ENCODE measurements around the gene FLNB.

FLNB gene

GRCh38 chr3:58132850-58133249, 124.6 kb downstream of the FLNB start:
- DNase-seq (ENCODE audit: low read depth in 2 of 2): no peak

GRCh38 chr3:58134468-58134867, 126.2 kb downstream of the FLNB start:
- DNase-seq (ENCODE audit: low read depth in 2 of 2): no peak

- no peak for DNase-seq (ENCODE audit: low read depth in 2 of 2)
Measured at GRCh38 chr3:58135712-58136543, 127.7 kb downstream of the FLNB start.

GRCh38 chr3:58137306-58137705, 129.1 kb downstream of the FLNB start:
- DNase-seq (ENCODE audit: low read depth in 2 of 2): no peak

- DNase-seq (ENCODE audit: low read depth in 2 of 2): no peak
Measured at GRCh38 chr3:58141766-58142345, 133.6 kb downstream of the FLNB start.

- DNase-seq (ENCODE audit: low read depth in 2 of 2): no peak
Measured at GRCh38 chr3:58143417-58144055, 135.3 kb downstream of the FLNB start.

- no peak for DNase-seq (ENCODE audit: low read depth in 2 of 2)
Measured at GRCh38 chr3:58144478-58145325, 136.5 kb downstream of the FLNB start.

GRCh38 chr3:58148049-58148448, 139.8 kb downstream of the FLNB start:
- DNase-seq (ENCODE audit: low read depth in 2 of 2): no peak

- no peak for DNase-seq (ENCODE audit: low read depth in 2 of 2)
Measured at GRCh38 chr3:58150130-58150809, 142.0 kb downstream of the FLNB start.

GRCh38 chr3:58150810-58151199, 142.6 kb downstream of the FLNB start:
- DNase-seq (ENCODE audit: low read depth in 2 of 2): no peak

GRCh38 chr3:58151637-58152036, 143.4 kb downstream of the FLNB start:
- DNase-seq (ENCODE audit: low read depth in 2 of 2): no peak

- DNase-seq (ENCODE audit: low read depth in 2 of 2): no peak
Measured at GRCh38 chr3:58152225-58153015, 144.2 kb downstream of the FLNB start.

GRCh38 chr3:58153371-58153770, 145.1 kb downstream of the FLNB start:
- no peak for DNase-seq (ENCODE audit: low read depth in 2 of 2)

- no peak for DNase-seq (ENCODE audit: low read depth in 2 of 2)
Measured at GRCh38 chr3:58154626-58155449, 146.6 kb downstream of the FLNB start.

GRCh38 chr3:58155838-58156237, 147.6 kb downstream of the FLNB start:
- no peak for DNase-seq (ENCODE audit: low read depth in 2 of 2)

GRCh38 chr3:58157700-58158099, 149.5 kb downstream of the FLNB start:
- no peak for DNase-seq (ENCODE audit: low read depth in 2 of 2)

GRCh38 chr3:58158442-58159153, 150.4 kb downstream of the FLNB start:
- DNase-seq (ENCODE audit: low read depth in 2 of 2): no peak

GRCh38 chr3:58160399-58160798, 152.2 kb downstream of the FLNB start:
- DNase-seq (ENCODE audit: low read depth in 2 of 2): no peak

Measured in stimulated activated CD8-positive, alpha-beta memory T cell treated with anti-CD3 and anti-CD28 coated beads, Interleukin-7, amount 100 ng/mL, for 1 hour (primary cell).